GM12873 (cell line): Measurements from ENCODE around the gene E2F3.

Source experiments
- CTCF ChIP-seq: IDR thresholded peaks from 2 replicates; pipeline ENCODE4 v1.5.1; 2012; ENCODE audit warnings: low read depth, mild to moderate bottlenecking, moderate library complexity, low read length, control low read depth; ENCODE audit not compliant: insufficient read depth; ENCODE audit errors: missing control alignments

E2F3 gene

GRCh38 chr6:20509212-20509611, 107.5 kb downstream of the E2F3 start:
- no peak for TF ChIP-seq CTCF

GRCh38 chr6:20511852-20512251, 110.2 kb downstream of the E2F3 start:
- no peak for TF ChIP-seq CTCF

- TF ChIP-seq CTCF, result peak; percentile 39
These were observed 127.4 kb downstream of the E2F3 start for GRCh38 chr6:20529086-20529448.

- no peak for TF ChIP-seq CTCF
These were observed 131.2 kb downstream of the E2F3 start for GRCh38 chr6:20532881-20533280.

- no peak for TF ChIP-seq CTCF
These were observed 132.1 kb downstream of the E2F3 start for GRCh38 chr6:20533746-20534294.

- TF ChIP-seq CTCF, result no peak
These were observed 132.9 kb downstream of the E2F3 start, which contains the start of gene CDKAL1 for GRCh38 chr6:20534295-20535262. TSS of gene CDKAL1 (plus strand) at chr6:20534457. CDS start at chr6:20546351, 11,894 bp downstream.

GRCh38 chr6:20538131-20538662, 136.5 kb downstream of the E2F3 start:
- TF ChIP-seq CTCF, result no peak
